ENCODE measurements around the gene VTI1A. TPM values are rescaled to one million over a fixed set of nuclear protein-coding genes. Genes with fewer than 3 reads are reported as not detected.
A peak's percentile ranks its signal among the peaks of the same experiment; 100 is the strongest.
"Not testable (repeated sequence)": the region's sequence is repeated elsewhere in the genome, so short reads cannot be mapped to it uniquely, and the experiment has no call there.

Gene VTI1A
- 18.7 TPM for total RNA-seq
- long read RNA-seq, full-length matches to known transcripts = 6 of 9 reads
- long read RNA-seq, partial matches to known transcripts = 0 of 9 reads
- long read RNA-seq, other reads (novel, unspliced or antisense) = 3 of 9 reads

GRCh38 chr10:112446855-112447619 lies at the start of gene VTI1A, which contains the start of gene ZDHHC6:
VTI1A (plus strand) TSS chr10:112447215; CDS start chr10:112447374, 159 bp downstream.
ZDHHC6 (minus strand) TSS chr10:112446914; CDS start chr10:112445436, 1,478 bp downstream.
- intact Hi-C loops (cut with DNase I) = no loop called here
- peak; percentile 99 for ATAC-seq (ENCODE audit: poor library complexity)
- peak; percentile 91 for DNase-seq

GRCh38 chr10:112397592-112397991 lies 49.4 kb upstream of the VTI1A start:
- intact Hi-C loops (cut with DNase I) = no loop called here
- DNase-seq (no peak), ATAC-seq (ENCODE audit: poor library complexity) (no peak)

- intact Hi-C loops (cut with DNase I) = no loop called here
- no peak for DNase-seq
- no peak for ATAC-seq (ENCODE audit: poor library complexity)
These were observed 44.1 kb upstream of the VTI1A start for GRCh38 chr10:112402917-112403316.

- no peak for ATAC-seq (ENCODE audit: poor library complexity)
- intact Hi-C loops (cut with DNase I) = no loop called here
- no peak for DNase-seq
These were observed 42.4 kb upstream of the VTI1A start for GRCh38 chr10:112404617-112405016.

GRCh38 chr10:112406806-112407205 lies 40.2 kb upstream of the VTI1A start:
- intact Hi-C loops (cut with DNase I); DNase-seq; ATAC-seq (ENCODE audit: poor library complexity): not testable (repeated sequence)

- intact Hi-C loops (cut with DNase I) = no loop called here
- no peak for DNase-seq
- no peak for ATAC-seq (ENCODE audit: poor library complexity)
These were observed 39.3 kb upstream of the VTI1A start for GRCh38 chr10:112407696-112408095.

- ATAC-seq (ENCODE audit: poor library complexity) (no peak), DNase-seq (no peak)
These were observed 37.7 kb upstream of the VTI1A start for GRCh38 chr10:112409299-112409698.

GRCh38 chr10:112409755-112410154 lies 37.3 kb upstream of the VTI1A start:
- ATAC-seq (ENCODE audit: poor library complexity) = no peak
- intact Hi-C loops (cut with DNase I) = no loop called here
- DNase-seq = no peak

More at GRCh38 chr10:112409299-112409698, 37.7 kb upstream of the VTI1A start:
- intact Hi-C loops (cut with DNase I) = no loop called here

GRCh38 chr10:112412696-112413095 lies 34.3 kb upstream of the VTI1A start:
- DNase-seq = no peak
- intact Hi-C loops (cut with DNase I) = no loop called here
- ATAC-seq (ENCODE audit: poor library complexity) = no peak

GRCh38 chr10:112421731-112422130 lies 25.3 kb upstream of the VTI1A start:
- DNase-seq = no peak
- ATAC-seq (ENCODE audit: poor library complexity) = no peak
- intact Hi-C loops (cut with DNase I) = no loop called here

GRCh38 chr10:112424651-112425050 lies 22.4 kb upstream of the VTI1A start:
- intact Hi-C loops (cut with DNase I) = no loop called here
- ATAC-seq (ENCODE audit: poor library complexity) = no peak
- no peak for DNase-seq

- intact Hi-C loops (cut with DNase I) = no loop called here
- ATAC-seq (ENCODE audit: poor library complexity) (no peak), DNase-seq (no peak)
These were observed 20.9 kb upstream of the VTI1A start for GRCh38 chr10:112426111-112426510.

- intact Hi-C loops (cut with DNase I) = no loop called here
- DNase-seq (no peak), ATAC-seq (ENCODE audit: poor library complexity) (no peak)
These were observed 17.9 kb upstream of the VTI1A start for GRCh38 chr10:112429147-112429546.

- ATAC-seq (ENCODE audit: poor library complexity) (no peak), DNase-seq (no peak)
- intact Hi-C loops (cut with DNase I) = loop anchor here (10.0 kb wide), 2 partner anchors 115 to 265 kb away; no protein-coding TSS in a partner anchor
These were observed 17.3 kb upstream of the VTI1A start for GRCh38 chr10:112429654-112430230.

- intact Hi-C loops (cut with DNase I) = loop anchor here (10.0 kb wide), 2 partner anchors 118 to 268 kb away; no protein-coding TSS in a partner anchor
- ATAC-seq (ENCODE audit: poor library complexity) (no peak), DNase-seq (no peak)
These were observed 13.9 kb upstream of the VTI1A start for GRCh38 chr10:112433136-112433535.

- ATAC-seq (ENCODE audit: poor library complexity) = no peak
- no peak for DNase-seq
- intact Hi-C loops (cut with DNase I) = loop anchor here (10.0 kb wide), 2 partner anchors 120 to 270 kb away; no protein-coding TSS in a partner anchor
These were observed 11.9 kb upstream of the VTI1A start for GRCh38 chr10:112434988-112435619.

- intact Hi-C loops (cut with DNase I) = loop anchor here (10.0 kb wide), 2 partner anchors 124 to 274 kb away; no protein-coding TSS in a partner anchor
- ATAC-seq (ENCODE audit: poor library complexity) = no peak
- no peak for DNase-seq
These were observed 8.7 kb upstream of the VTI1A start for GRCh38 chr10:112438356-112438755.

- ATAC-seq (ENCODE audit: poor library complexity) (no peak), DNase-seq (no peak)
- intact Hi-C loops (cut with DNase I) = no loop called here
These were observed 5.5 kb upstream of the VTI1A start for GRCh38 chr10:112441520-112441919.

GRCh38 chr10:112442063-112442462 lies 5.0 kb upstream of the VTI1A start:
- ATAC-seq (ENCODE audit: poor library complexity) (no peak), DNase-seq (no peak)
- intact Hi-C loops (cut with DNase I) = no loop called here
